ENCODE data around the gene PRKG1.

DNA sequence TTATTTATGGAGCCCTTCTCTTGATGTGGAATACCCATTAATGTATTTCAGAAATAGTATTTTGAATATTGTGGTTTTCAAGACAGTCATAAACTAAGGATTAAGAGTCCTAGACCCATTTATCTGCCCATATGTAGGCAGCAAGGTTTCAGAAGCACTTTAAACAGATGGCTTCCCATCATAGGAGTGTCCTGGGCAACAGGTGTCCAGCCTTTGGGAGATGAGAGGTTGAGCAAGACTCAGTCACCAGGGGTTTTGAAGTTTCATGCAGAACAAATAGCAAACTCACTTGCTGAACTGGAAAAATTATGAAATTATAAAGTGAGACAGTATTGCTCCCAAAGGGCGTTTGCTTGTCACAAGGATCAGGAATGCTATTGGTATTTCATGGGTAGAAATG, 818.0 kb downstream of the PRKG1 start:
- TF ChIP-seq, protein P1, sequence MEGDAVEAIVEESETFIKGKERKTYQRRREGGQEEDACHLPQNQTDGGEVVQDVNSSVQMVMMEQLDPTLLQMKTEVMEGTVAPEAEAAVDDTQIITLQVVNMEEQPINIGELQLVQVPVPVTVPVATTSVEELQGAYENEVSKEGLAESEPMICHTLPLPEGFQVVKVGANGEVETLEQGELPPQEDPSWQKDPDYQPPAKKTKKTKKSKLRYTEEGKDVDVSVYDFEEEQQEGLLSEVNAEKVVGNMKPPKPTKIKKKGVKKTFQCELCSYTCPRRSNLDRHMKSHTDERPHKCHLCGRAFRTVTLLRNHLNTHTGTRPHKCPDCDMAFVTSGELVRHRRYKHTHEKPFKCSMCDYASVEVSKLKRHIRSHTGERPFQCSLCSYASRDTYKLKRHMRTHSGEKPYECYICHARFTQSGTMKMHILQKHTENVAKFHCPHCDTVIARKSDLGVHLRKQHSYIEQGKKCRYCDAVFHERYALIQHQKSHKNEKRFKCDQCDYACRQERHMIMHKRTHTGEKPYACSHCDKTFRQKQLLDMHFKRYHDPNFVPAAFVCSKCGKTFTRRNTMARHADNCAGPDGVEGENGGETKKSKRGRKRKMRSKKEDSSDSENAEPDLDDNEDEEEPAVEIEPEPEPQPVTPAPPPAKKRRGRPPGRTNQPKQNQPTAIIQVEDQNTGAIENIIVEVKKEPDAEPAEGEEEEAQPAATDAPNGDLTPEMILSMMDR (IDR thresholded peaks at IDR 0.05): no peak
- no peak for TF ChIP-seq ZFX (IDR thresholded peaks at IDR 0.05; ENCODE audit: borderline replicate concordance)
